GM12801 (cell line): ENCODE data around the gene KSR1.

Source experiments
- CTCF ChIP-seq: IDR thresholded peaks from one replicate; pipeline ENCODE4 v1.5.1; 2011; ENCODE audit warnings: control low read depth; ENCODE audit not compliant: insufficient read length; ENCODE audit errors: extremely low read depth

The KSR1 gene

DNA sequence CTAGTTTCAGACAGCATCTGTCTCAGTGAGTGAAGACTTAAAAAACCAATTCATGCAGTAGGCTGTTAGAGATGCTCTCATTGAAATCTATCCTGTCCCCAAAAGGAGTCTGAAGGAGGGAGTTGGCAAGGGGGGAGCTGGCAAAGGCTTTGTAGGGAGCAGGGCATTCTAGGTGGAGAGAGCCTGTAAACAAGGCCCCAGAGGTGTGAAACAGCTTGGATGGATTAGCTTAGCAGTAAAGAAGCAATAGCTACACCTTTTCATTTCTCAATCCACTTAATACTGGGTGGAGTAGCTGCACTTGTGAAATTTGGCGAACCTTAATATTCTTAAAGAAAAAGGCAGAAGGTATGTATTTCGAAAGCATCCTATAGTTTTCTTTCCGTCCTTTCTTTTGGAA is 61.8 kb downstream of the KSR1 start:
- TF ChIP-seq CTCF, result no peak

- no peak for TF ChIP-seq CTCF
These were observed 62.6 kb downstream of the KSR1 start for GRCh38 chr17:27518545-27519521.

DNA sequence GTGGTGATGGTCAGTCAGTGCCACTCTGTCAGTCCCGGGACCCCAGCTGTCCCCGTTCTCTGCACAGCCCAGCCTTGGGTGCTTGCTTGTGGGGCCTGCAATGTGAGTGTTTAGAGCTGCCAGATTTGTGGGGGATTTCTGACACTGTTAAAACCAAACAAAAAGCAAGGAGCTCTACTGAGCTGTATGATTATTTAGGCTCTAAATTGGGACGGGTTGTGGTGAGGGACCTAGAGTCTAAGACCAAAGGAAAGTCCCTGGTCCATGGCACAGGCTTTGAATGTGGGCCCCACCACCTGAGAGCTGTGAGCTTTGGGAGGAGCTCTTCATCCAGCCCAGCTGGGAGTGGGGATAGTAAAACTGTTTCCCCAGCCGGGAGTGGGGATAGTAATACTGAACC is 63.3 kb downstream of the KSR1 start:
- TF ChIP-seq CTCF, result no peak

DNA sequence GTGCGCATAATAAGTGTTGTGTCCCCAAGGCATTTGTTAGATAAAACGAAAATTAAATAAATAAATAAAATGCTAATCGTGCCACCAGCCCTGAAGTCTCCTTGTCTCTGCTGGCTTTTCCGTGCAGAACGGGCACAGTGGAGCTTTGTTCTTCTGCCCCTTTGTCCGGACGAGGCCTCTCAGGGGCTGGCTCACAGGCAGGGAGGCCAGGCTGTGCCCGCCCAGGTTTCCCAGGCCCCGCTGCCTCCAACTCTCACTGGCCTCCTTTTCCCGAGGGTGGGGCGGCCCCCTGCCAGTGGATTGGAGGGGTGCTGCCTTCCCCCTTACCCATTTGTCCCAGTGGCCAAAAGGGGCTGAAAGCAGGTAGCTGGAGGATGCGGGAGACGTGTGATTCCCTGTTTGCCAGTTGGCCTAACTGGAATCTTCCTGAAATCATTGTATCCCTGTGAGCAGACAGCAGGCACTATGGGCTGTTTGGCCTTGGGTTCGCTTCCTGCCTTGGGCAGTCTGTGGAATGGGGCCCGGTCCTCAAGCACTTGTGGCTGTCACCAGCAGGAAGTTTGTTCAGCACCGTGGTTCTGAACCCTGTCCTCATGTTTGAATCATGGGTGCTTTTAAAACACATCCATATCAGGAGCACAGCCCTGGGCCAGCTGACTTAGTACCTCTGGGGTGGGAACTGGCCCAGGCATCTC is 64.4 kb downstream of the KSR1 start:
- no peak for TF ChIP-seq CTCF

DNA sequence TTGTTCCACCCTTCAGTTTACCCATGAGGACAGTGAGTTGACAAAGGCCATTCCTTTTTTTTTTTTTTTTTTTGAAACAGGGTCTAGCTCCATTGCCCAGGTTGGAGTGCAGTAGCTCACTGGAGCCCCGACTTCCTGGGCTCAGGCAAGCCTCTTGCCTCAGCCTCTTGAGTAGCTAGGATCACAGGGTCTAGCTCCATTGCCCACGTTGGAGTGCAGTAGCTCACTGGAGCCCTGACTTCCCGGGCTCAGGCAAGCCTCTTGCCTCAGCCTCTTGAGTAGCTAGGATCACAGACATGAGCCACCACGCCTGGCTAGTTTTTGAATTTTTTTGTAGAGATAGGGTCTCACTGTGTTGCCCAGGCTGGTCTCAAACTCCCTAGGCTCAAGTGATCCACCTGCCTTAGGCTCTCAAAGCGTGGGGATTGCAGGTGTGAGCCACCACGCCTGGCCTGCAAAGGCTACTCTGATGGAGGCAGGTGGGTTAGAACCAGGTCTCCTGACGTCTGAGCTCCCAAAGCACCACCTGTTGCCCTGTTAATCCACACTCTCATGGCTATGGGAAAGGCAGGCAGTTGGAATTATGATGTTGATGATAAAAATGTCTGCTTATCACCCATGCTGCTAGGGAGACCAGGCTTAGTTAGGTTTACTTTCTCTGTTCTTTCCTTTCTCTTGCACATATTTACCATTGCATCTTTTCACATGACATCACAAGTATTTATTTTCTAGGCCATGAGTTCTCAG is 65.2 kb downstream of the KSR1 start:
- TF ChIP-seq CTCF, result no peak

GRCh38 chr17:27522028-27522635 is 65.9 kb downstream of the KSR1 start:
- no peak for TF ChIP-seq CTCF
